Osteocyte (in vitro differentiated cells): ENCODE results near the gene ARAP1. TPM values are rescaled to one million over a fixed set of nuclear protein-coding genes. Genes with fewer than 3 reads are reported as not detected.

ENCODE experiments used
- DNase-seq: peaks from one replicate; pipeline ENCODE4 v3.0.0; 2021; ENCODE audit warnings: mixed read lengths; ENCODE audit not compliant: unreplicated experiment; ENCODE audit errors: extremely low spot score
- H3K27ac Mint-ChIP-seq: one replicate; pipeline ENCODE4 v1.8.0; 2021; ENCODE audit warnings: mild to moderate bottlenecking, mixed read lengths; ENCODE audit not compliant: unreplicated experiment
- H3K27me3 Mint-ChIP-seq: one replicate; pipeline ENCODE4 v1.8.0; 2021; ENCODE audit warnings: mixed read lengths; ENCODE audit not compliant: unreplicated experiment
- H3K36me3 Mint-ChIP-seq: one replicate; pipeline ENCODE4 v1.8.0; 2021; ENCODE audit warnings: mixed read lengths; ENCODE audit not compliant: unreplicated experiment
- H3K4me1 Mint-ChIP-seq: one replicate; pipeline ENCODE4 v1.8.0; 2021; ENCODE audit warnings: mixed read lengths; ENCODE audit not compliant: unreplicated experiment
- H3K4me3 Mint-ChIP-seq: one replicate; pipeline ENCODE4 v1.8.0; 2021; ENCODE audit warnings: mild to moderate bottlenecking, moderate library complexity, mixed read lengths; ENCODE audit not compliant: unreplicated experiment
- H3K9me3 Mint-ChIP-seq: one replicate; pipeline ENCODE4 v1.8.0; 2021; ENCODE audit warnings: mixed read lengths; ENCODE audit not compliant: unreplicated experiment
- total RNA-seq: library from RNA; stranded (reverse); gene quantifications from 2 replicates; pipeline ENCODE4 v1.2.1, GENCODE V29; 2021
- TF ChIP-seq, protein P1 (sequence below): fragments of 200-600 bp; sonication (generic); IDR thresholded peaks from 2 replicates; pipeline ENCODE4 v1.5.0; 2021; ENCODE audit warnings: antibody characterized with exemption, mild to moderate bottlenecking, moderate library complexity

Gene ARAP1
- total RNA-seq, 1 donor from 2014 or later = 64.2 TPM

GRCh38 chr11:72678524-72678923 is 73.7 kb downstream of the ARAP1 start:
- no peak for DNase-seq
- TF ChIP-seq, protein P1, sequence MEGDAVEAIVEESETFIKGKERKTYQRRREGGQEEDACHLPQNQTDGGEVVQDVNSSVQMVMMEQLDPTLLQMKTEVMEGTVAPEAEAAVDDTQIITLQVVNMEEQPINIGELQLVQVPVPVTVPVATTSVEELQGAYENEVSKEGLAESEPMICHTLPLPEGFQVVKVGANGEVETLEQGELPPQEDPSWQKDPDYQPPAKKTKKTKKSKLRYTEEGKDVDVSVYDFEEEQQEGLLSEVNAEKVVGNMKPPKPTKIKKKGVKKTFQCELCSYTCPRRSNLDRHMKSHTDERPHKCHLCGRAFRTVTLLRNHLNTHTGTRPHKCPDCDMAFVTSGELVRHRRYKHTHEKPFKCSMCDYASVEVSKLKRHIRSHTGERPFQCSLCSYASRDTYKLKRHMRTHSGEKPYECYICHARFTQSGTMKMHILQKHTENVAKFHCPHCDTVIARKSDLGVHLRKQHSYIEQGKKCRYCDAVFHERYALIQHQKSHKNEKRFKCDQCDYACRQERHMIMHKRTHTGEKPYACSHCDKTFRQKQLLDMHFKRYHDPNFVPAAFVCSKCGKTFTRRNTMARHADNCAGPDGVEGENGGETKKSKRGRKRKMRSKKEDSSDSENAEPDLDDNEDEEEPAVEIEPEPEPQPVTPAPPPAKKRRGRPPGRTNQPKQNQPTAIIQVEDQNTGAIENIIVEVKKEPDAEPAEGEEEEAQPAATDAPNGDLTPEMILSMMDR = no peak
- Mint-ChIP-seq H3K9me3 (no peaks in the 10 kb centered on the region), H3K36me3 (no peaks in the 10 kb centered on the region), H3K4me1 (peaks cover 2% of the 10 kb centered on the region), H3K27me3 (peaks cover 60% of the 10 kb centered on the region), H3K4me3 (no peak overlapping the region), H3K27ac (no peak overlapping the region)

DNA sequence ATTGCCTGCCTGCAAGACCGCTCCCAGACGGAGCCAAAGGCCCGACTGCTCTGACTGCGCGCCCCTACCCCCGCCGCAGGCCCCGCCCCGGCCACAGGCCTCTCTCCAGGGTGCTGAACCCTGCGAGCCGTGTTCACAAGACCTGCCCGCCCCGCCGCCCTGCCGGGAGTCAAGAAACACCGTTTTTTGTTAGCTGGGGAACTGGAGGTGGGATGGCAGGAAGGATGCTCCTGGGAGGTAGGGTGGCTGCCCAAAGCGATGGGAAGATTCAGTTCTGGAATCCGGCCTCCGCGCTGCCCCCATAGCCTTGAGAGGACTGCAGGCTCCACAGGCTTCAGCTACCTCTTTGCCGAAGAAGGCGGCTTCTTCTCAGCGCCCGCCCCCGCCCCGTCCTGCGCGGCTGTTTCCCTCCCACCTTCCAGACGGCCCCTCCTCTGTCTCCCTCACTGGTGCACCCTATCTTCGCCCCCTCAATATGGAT is 75.3 kb downstream of the ARAP1 start:
- peak; percentile 87 for DNase-seq
- Mint-ChIP-seq H3K36me3 (no peaks in the 10 kb centered on the region), H3K27ac (no peak overlapping the region), H3K27me3 (peaks cover 75% of the 10 kb centered on the region), H3K4me1 (peaks cover 2% of the 10 kb centered on the region), H3K4me3 (no peak overlapping the region), H3K9me3 (no peaks in the 10 kb centered on the region)
- TF ChIP-seq, protein P1 = no peak

DNA sequence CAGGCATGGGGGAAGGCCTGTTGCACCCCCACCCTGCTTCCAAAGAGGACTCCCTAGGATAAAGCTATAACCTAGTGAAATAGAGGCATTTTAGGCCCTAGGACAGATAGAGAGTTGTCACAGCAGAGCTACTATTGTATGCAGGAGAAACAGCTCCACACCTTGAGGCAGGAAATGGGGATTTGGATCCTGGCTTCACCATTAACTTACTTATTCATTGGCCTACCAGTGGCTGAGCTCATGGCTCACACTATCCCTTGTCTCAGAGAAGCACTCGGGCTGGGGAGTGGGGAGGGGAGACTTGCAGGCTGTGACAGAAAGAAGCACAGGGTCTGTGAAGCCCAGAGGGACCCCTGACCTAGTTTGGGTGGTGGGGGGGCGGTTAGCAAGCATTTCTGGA is 77.0 kb downstream of the ARAP1 start:
- no peak overlapping the region for H3K27ac Mint-ChIP-seq
- TF ChIP-seq, protein P1 = no peak
- H3K36me3 Mint-ChIP-seq = no peaks in the 10 kb centered on the region
- no peaks in the 10 kb centered on the region for H3K9me3 Mint-ChIP-seq
- peaks cover 87% of the 10 kb centered on the region for H3K27me3 Mint-ChIP-seq
- no peak overlapping the region for H3K4me3 Mint-ChIP-seq
- DNase-seq = no peak
- peaks cover 2% of the 10 kb centered on the region for H3K4me1 Mint-ChIP-seq

DNA sequence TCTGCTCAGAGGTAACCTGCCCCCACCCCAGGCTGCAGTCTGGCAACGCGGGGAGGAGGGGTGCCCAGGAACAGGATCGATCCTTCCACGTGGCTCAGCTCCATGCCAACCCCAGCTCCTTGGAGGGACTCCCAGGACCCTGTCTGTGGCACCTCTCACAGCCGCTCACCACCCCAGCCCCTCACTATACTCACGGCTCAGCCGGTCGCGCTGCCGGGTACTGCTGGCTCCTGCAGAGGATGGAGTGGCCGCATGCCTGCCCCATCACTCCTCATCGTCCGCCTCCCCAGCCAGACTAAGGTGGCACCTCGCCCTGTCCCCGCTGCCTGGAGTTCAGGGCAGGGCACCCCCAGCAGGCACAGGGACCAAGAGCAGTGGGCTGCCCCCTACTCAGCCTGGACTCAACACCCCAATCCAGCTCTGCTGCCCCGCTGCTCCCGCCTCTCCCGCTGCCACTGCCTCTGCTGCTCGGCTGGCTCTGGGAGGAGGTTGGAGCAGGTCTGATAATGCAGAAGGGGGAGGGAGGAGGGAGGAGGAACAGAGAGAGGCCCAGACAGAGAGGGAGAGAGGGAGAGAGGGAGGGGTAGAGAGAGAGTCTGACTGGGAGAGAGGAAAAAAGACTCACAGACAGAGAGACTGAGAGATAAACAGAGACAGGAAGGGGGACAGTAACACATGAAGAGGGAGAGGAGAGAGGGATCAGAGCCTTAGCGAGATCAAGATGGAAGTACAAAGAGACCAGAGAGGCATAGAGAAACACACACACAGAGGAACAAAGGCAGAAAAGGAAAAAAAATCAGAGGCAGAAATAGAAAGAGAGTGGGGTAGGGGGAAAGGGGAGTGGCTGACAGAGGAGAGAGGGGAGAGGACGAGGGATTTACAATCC is 78.0 kb downstream of the ARAP1 start, which contains the start of gene PDE2A:
TSS of gene PDE2A (minus strand) at position 480 of the 886 bp plus-strand sequence. CDS start at position 265, 215 bp downstream.
- no peak for DNase-seq
- Mint-ChIP-seq H3K4me3 (no peak within 1 kb of the TSS), H3K4me1 (peaks cover 2% of the 10 kb centered on the region)

More for the DNA sequence above, 78.0 kb downstream of the ARAP1 start, which contains the start of gene PDE2A:
- Mint-ChIP-seq H3K9me3 (no peaks in the 10 kb centered on the region), H3K27me3 (peaks cover 83% of the 10 kb centered on the region), H3K27ac (no peak within 1 kb of the TSS), H3K36me3 (no peaks in the 10 kb centered on the region)
- TF ChIP-seq, protein P1 = no peak
